Measurements from ENCODE around the gene KCTD15. TPM values are rescaled to one million over a fixed set of nuclear protein-coding genes. Genes with fewer than 3 reads are reported as not detected.

Gene KCTD15
- polyA plus RNA-seq, 1 donor (not counting 4 experiments of a cell fraction or from before 2014, with no cell fraction given), result 16.2 TPM

- Histone ChIP-seq H3K79me2 (ENCODE audit: control insufficient read depth, insufficient read depth, low read length) (peaks cover 7% of the 10 kb centered on the region), H2AFZ (ENCODE audit: control insufficient read depth, low read length) (no peak overlapping the region), H3K9me3 (ENCODE audit: control insufficient read depth, low read depth, low read length) (no peaks in the 10 kb centered on the region), H3K4me1 (ENCODE audit: control insufficient read depth, extremely low read depth, insufficient read depth, low read length) (peaks cover 25% of the 10 kb centered on the region), H3K4me2 (ENCODE audit: control insufficient read depth, extremely low read depth, insufficient read depth, low read depth, low read length) (no peak overlapping the region), H3K27me3 (ENCODE audit: control insufficient read depth, extremely low read depth, insufficient read depth, low read length) (no peaks in the 10 kb centered on the region), H3K9me1 (ENCODE audit: control insufficient read depth, extremely low read depth, insufficient read depth, low read length) (peaks cover 3% of the 10 kb centered on the region), H3K27ac (ENCODE audit: control insufficient read depth, insufficient read depth, low read length) (no peak overlapping the region), H3K4me3 (ENCODE audit: control insufficient read depth in 2 of 3, extremely low read depth in 1 of 3, insufficient read depth in 2 of 3, low read depth in 1 of 3, low read length in 3 of 3) (no peak overlapping the region), H3K9ac (ENCODE audit: control insufficient read depth, extremely low read depth, insufficient read depth, low read length) (no peak overlapping the region), H3K36me3 (ENCODE audit: control insufficient read depth in 2 of 2, extremely low read depth in 1 of 2, insufficient read depth in 2 of 2, low read length in 2 of 2) (peaks cover 6 to 41% of the 10 kb centered on the region in 2 experiments), H4K20me1 (ENCODE audit: control insufficient read depth, extremely low read depth, insufficient read depth, low read length) (peaks cover 10% of the 10 kb centered on the region)
- DNase-seq (ENCODE audit: low read depth, low spot score), result no peak
- TF ChIP-seq CTCF (optimal IDR thresholded peaks at IDR 0.05 in 1 of 3, IDR thresholded peaks at IDR 0.05 in 1 of 3, conservative IDR thresholded peaks at IDR 0.05 in 1 of 3; ENCODE audit: extremely low read depth in 1 of 3, insufficient read depth in 2 of 3, low read length in 3 of 3), result no peak
- no peak for TF ChIP-seq EZH2 (IDR thresholded peaks at IDR 0.05; ENCODE audit: low read length)
- FAIRE-seq, result no peak
- dilution Hi-C loops (cut with MboI; ENCODE audit: extremely low pct_ligation_motif_present, low sequenced_read_pairs), result no loop called here
Measured at GRCh38 chr19:33801411-33801810, 4.7 kb downstream of the KCTD15 start.

- Histone ChIP-seq H2AFZ (ENCODE audit: control insufficient read depth, low read length) (no peak overlapping the region), H3K4me2 (ENCODE audit: control insufficient read depth, extremely low read depth, insufficient read depth, low read depth, low read length) (no peak overlapping the region), H3K27ac (ENCODE audit: control insufficient read depth, insufficient read depth, low read length) (no peak overlapping the region), H3K36me3 (ENCODE audit: control insufficient read depth in 2 of 2, extremely low read depth in 1 of 2, insufficient read depth in 2 of 2, low read length in 2 of 2) (peaks cover 6 to 43% of the 10 kb centered on the region in 2 experiments), H3K9me3 (ENCODE audit: control insufficient read depth, low read depth, low read length) (no peaks in the 10 kb centered on the region), H4K20me1 (ENCODE audit: control insufficient read depth, extremely low read depth, insufficient read depth, low read length) (peaks cover 10% of the 10 kb centered on the region), H3K79me2 (ENCODE audit: control insufficient read depth, insufficient read depth, low read length) (peaks cover 7% of the 10 kb centered on the region), H3K4me1 (ENCODE audit: control insufficient read depth, extremely low read depth, insufficient read depth, low read length) (peaks cover 28% of the 10 kb centered on the region), H3K4me3 (ENCODE audit: control insufficient read depth in 2 of 3, extremely low read depth in 1 of 3, insufficient read depth in 2 of 3, low read depth in 1 of 3, low read length in 3 of 3) (no peak overlapping the region), H3K9ac (ENCODE audit: control insufficient read depth, extremely low read depth, insufficient read depth, low read length) (no peak overlapping the region), H3K27me3 (ENCODE audit: control insufficient read depth, extremely low read depth, insufficient read depth, low read length) (no peaks in the 10 kb centered on the region), H3K9me1 (ENCODE audit: control insufficient read depth, extremely low read depth, insufficient read depth, low read length) (peaks cover 3% of the 10 kb centered on the region)
- dilution Hi-C loops (cut with MboI; ENCODE audit: extremely low pct_ligation_motif_present, low sequenced_read_pairs), result no loop called here
- DNase-seq (ENCODE audit: low read depth, low spot score), result no peak
- no peak for FAIRE-seq
- TF ChIP-seq CTCF (optimal IDR thresholded peaks at IDR 0.05 in 1 of 3, IDR thresholded peaks at IDR 0.05 in 1 of 3, conservative IDR thresholded peaks at IDR 0.05 in 1 of 3; ENCODE audit: extremely low read depth in 1 of 3, insufficient read depth in 2 of 3, low read length in 3 of 3) (no peak), EZH2 (IDR thresholded peaks at IDR 0.05; ENCODE audit: low read length) (no peak)
Measured at GRCh38 chr19:33802001-33802400, 5.3 kb downstream of the KCTD15 start.
